ENCODE measurements around the gene CACFD1.

The CACFD1 gene

GRCh38 chr9:133464638-133465037 lies 4.9 kb downstream of the CACFD1 start:
- DNase-seq (ENCODE audit: low read depth in 3 of 3) = no peak

GRCh38 chr9:133465984-133466383 lies 6.2 kb downstream of the CACFD1 start:
- DNase-seq (ENCODE audit: low read depth in 3 of 3) = no peak

DNA sequence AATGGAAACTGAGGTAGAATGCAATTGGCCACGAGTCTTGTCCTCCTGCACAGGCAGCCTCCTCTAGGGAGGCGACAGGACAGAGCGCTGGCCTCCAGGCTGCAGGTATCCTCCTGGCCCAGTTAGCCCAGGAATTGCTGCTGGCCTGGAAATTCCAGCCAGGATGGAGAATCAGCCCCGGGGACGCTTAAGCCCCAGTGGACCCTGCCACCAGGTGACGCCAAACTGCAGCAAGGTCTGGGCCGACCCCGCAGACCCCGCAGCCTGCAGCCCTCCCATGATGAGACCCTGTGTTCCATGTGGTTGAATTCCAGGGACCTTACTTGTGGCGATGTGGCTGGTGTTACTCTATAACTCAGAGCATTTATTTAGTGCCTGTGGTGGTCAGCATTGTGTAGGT lies 7.3 kb downstream of the CACFD1 start:
- no peak for DNase-seq (ENCODE audit: low read depth in 3 of 3)

- no peak for DNase-seq (ENCODE audit: low read depth in 3 of 3)
Observed at GRCh38 chr9:133468374-133468773, 8.6 kb downstream of the CACFD1 start.

DNA sequence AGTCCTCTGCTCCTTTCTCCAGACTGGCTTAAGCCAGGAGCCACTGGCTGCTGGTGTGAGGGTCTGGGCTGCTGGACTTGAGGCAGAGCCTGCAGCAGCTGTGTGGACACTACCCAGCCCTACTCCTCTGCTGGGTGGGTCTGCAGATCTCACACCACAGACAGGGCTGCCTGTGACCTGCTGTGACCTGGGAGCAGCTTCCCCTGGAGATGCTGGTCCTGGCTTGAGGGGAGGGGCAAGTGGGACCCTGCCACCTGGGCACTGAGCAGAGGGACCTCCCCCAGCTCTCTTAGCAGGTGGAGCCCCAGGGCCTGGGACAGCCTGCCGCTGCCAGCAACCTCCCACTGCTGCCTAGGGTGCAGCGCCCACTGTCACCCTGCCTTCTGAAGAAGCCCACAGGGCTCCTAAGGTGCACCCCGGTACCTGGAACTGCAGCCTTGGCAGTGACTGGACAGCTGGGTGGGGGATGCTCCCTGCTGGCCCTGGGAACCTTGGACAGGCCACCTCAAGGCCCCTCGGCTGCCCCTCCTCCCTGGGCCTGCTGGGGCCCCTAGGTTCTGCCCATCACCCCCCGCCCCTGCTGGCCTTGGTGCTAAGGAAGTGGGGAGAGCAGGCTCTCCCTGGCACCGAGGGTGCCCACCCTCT lies 9.1 kb downstream of the CACFD1 start:
- DNase-seq (ENCODE audit: low read depth in 3 of 3) = no peak

GRCh38 chr9:133470427-133470924 lies 10.7 kb downstream of the CACFD1 start:
- DNase-seq (ENCODE audit: low read depth in 3 of 3) = no peak

GRCh38 chr9:133470988-133471387 lies 11.2 kb downstream of the CACFD1 start:
- DNase-seq (ENCODE audit: low read depth in 3 of 3) = no peak

DNA sequence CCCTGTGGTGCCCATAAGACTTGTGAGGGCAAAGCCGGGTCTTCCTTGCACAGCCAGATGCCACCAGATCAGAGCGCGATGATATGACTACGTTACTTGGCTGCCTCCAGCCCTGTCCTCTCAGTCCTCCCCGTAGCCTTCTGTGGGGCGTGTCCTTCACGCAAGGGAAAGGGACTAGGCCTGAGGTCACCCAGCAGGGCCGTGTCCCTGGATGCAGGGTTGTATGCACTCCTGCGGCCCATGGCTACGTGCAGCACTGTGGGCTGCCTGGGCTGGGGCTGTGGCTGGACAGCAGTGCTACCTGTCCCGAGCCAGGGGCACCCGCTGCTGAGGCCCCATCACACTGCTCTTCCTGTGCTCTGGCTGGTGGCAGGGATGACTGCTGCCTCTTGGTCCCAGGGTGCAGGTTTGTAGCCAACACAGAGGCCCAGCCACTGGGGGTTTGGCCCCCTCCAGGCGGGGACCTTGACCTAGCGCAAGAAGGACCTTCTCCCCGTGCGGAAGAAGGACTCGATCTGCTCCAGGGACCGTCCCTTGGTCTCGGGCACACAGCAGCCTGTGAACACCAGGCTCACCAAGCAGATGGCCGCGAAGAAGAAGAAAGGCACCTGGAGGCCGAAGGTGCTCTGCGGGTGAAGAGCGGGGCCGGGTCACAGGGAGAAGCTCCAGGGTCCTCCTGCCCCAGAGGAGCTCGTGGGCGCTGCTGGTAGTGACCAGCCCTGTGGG lies 11.9 kb downstream of the CACFD1 start:
- no peak for DNase-seq (ENCODE audit: low read depth in 3 of 3)

GRCh38 chr9:133472277-133472645 lies 12.5 kb downstream of the CACFD1 start:
- no peak for DNase-seq (ENCODE audit: low read depth in 3 of 3)

- DNase-seq (ENCODE audit: low read depth in 3 of 3) = no peak
Observed at GRCh38 chr9:133472753-133473378, 13.1 kb downstream of the CACFD1 start.

DNA sequence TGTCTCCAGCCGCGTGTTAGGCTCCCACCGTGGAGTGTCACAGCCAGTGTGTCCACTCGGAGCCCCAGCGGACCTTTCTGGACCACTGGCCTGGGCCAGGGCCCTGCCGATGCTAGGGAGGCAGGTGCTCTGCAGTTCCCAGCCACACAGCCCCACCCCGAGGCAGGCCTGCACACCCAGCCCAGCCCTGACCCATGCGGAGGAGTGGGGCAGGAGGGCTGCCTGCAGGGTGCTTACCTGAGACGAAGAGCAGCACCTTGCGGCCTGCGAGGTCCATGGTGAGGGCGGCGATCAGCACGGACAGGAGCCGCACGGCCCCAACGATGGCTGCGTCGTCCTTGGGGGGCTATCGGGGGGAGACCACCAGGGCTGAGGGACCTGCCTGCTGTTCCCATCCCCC lies 14.0 kb downstream of the CACFD1 start:
- DNase-seq (ENCODE audit: low read depth in 3 of 3) = no peak

- DNase-seq (ENCODE audit: low read depth in 3 of 3) = no peak
Observed at GRCh38 chr9:133474215-133474614, 14.4 kb downstream of the CACFD1 start.

- no peak for DNase-seq (ENCODE audit: low read depth in 3 of 3)
Observed at GRCh38 chr9:133474853-133475252, 15.1 kb downstream of the CACFD1 start.

DNA sequence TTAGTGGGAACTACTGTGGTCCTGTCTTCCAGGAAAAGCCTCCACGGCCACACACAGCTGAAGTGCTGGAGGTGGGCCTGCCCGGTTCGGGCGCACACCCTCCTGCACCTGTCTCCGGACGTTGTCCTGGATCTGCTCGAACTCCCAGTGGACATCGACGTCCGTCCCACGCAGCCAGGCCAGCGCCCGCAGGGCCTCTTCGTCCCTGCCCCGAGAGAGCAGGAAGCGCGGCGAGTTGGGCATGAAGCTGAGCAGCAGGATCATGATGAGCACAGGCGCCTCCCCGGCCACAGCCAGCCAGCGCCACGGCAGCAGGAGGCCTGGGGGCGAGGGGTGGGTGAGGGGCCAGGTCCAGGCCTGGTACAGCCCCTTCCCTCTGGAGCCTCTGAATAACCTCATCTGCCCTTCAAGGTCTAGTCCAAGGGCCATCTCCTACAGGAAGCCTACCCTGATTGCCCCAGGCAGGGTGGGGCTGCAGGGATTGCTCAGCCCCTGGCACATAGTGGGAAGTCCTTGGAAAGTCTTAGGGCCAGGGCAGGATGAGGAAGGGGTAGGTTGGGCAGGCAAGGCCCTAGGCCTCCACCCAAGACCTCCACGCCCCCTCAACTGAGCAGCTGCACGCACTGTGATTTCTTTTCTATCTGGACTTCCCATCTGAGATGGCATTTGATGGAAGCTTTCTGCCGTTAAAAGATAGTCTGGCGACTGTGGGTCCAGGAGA lies 15.7 kb downstream of the CACFD1 start:
- no peak for DNase-seq (ENCODE audit: low read depth in 3 of 3)

GRCh38 chr9:133476036-133476931 lies 16.5 kb downstream of the CACFD1 start:
- DNase-seq (ENCODE audit: low read depth in 3 of 3) = no peak

DNA sequence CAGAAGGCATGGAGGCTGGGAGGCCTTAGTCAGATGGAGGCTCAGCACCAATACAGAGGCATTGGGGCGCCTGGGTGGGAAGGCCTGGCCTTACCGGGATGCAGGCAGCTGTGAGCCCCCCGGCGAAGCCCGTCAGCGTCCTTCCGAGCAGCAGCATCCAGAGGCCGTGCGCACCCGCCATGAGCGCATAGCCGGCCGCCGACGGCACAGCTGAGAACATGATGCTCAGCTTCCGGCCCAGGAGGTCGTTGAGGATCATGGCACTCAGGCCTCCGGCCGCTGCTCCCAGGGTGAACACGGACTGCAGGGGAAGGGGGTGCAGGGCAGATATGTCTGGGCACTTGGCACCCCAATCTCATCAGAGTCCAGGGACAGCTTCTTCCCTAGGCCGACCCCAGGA lies 17.2 kb downstream of the CACFD1 start:
- no peak for DNase-seq (ENCODE audit: low read depth in 3 of 3)

GRCh38 chr9:133477461-133477860 lies 17.7 kb downstream of the CACFD1 start:
- DNase-seq (ENCODE audit: low read depth in 3 of 3) = no peak

GRCh38 chr9:133477992-133478850 lies 18.4 kb downstream of the CACFD1 start:
- no peak for DNase-seq (ENCODE audit: low read depth in 3 of 3)

- peak; percentile 62 to 77 (median 67) for DNase-seq (ENCODE audit: low read depth in 3 of 3)
Observed at GRCh38 chr9:133478851-133479711, 19.3 kb downstream of the CACFD1 start, which contains the start of gene SLC2A6. SLC2A6 (minus strand) TSS chr9:133479099; CDS start chr9:133479059, 40 bp downstream.
